ENCODE data around the gene EPS8L2.

- TF ChIP-seq CTCF (IDR thresholded peaks at IDR 0.05; ENCODE audit: insufficient read depth, low read depth, low read length) (no peak), EZH2 (IDR thresholded peaks at IDR 0.05; ENCODE audit: insufficient read depth, low read length) (no peak)
These were observed 18.9 kb downstream of the EPS8L2 start for GRCh38 chr11:724778-725386.

Data from astrocyte (in vitro differentiated cells and primary cell).